A673 (cell line): ENCODE data around the gene TASOR2. TPM values are rescaled to one million over a fixed set of nuclear protein-coding genes. Genes with fewer than 3 reads are reported as not detected.

Experiments used
- Bru-seq: library from RNA; stranded (reverse); fragments of 400-500 nt; gene quantifications from one replicate; lab custom pipeline; 2021; lab: Mats Ljungman, UMichigan
- BruChase-seq, 2 experiments: library from RNA; stranded (reverse); fragments of 400-500 nt; gene quantifications; one replicate each; lab custom pipeline; 2021; lab: Mats Ljungman, UMichigan
- BruUV-seq: library from RNA; stranded (reverse); fragments of 400-500 nt; replicated peaks from 2 replicates; lab custom pipeline; 2021; lab: Mats Ljungman, UMichigan
- CTCF ChIA-PET: fragments of 300-600 bp; sonication (Branson Sonifier 250); formaldehyde crosslinking; loops from one replicate; lab custom pipeline; 2022; ENCODE audit warnings: antibody characterized with exemption; lab: Charles Lee
- POLR2A ChIA-PET: fragments of 300-600 bp; sonication (Branson Sonifier 250); formaldehyde crosslinking; loops from one replicate; lab custom pipeline; 2022; ENCODE audit warnings: antibody characterized with exemption; ENCODE audit not compliant: low non-redundant PET; lab: Charles Lee
- DNase-seq: peaks from one replicate; pipeline ENCODE4 v3.0.0-alpha.2; 2015; ENCODE audit warnings: low spot score
- H3K27ac ChIP-seq: fragments of 200-600 bp; sonication (generic); 2 replicates; pipeline ENCODE4 v1.5.1; 2016; ENCODE audit warnings: mixed run types, low read depth, mild to moderate bottlenecking, mixed read lengths, antibody characterized with exemption, low read length; ENCODE audit not compliant: poor library complexity, severe bottlenecking
- H3K27me3 ChIP-seq: fragments of 200-600 bp; sonication (generic); replicated peaks from 2 replicates; pipeline ENCODE4 v1.6.1; 2017; ENCODE audit warnings: mixed run types, low read depth, mild to moderate bottlenecking, mixed read lengths, antibody characterized with exemption, low read length; ENCODE audit not compliant: insufficient read depth, poor library complexity
- H3K36me3 ChIP-seq: fragments of 200-600 bp; sonication (generic); 2 replicates; pipeline ENCODE4 v1.6.1; 2016; ENCODE audit warnings: mixed run types, mild to moderate bottlenecking, mixed read lengths, antibody characterized with exemption, low read length; ENCODE audit not compliant: insufficient read depth, poor library complexity, severe bottlenecking
- H3K4me1 ChIP-seq: fragments of 200-600 bp; sonication (generic); 2 replicates; pipeline ENCODE4 v1.6.1; 2017; ENCODE audit warnings: mixed run types, mild to moderate bottlenecking, mixed read lengths, antibody characterized with exemption, low read length; ENCODE audit not compliant: insufficient read depth, poor library complexity, severe bottlenecking
- H3K4me3 ChIP-seq: fragments of 200-600 bp; sonication (generic); 2 replicates; pipeline ENCODE4 v1.5.1; 2016; ENCODE audit warnings: low read depth, mixed run types, mild to moderate bottlenecking, mixed read lengths, low read length; ENCODE audit not compliant: poor library complexity, severe bottlenecking
- H3K9me3 ChIP-seq: fragments of 200-600 bp; sonication (generic); 2 replicates; pipeline ENCODE4 v1.6.1; 2016; ENCODE audit warnings: mixed run types, low read depth, mild to moderate bottlenecking, mixed read lengths, antibody characterized with exemption, low read length; ENCODE audit not compliant: poor library complexity, severe bottlenecking
- EZH2 ChIP-seq: fragments of 200-600 bp; sonication (generic); IDR thresholded peaks from 2 replicates; pipeline ENCODE4 v1.6.1; 2017; ENCODE audit warnings: borderline replicate concordance, low read depth, mild to moderate bottlenecking, mixed read lengths, antibody characterized with exemption, low read length; ENCODE audit not compliant: poor library complexity, severe bottlenecking
- intact Hi-C: fragments of 100-400 bp; cut with micrococcal nuclease; formaldehyde crosslinking; loops from one replicate; pipeline ENCODE4 v1.10.0; 2022; ENCODE audit not compliant: unreplicated experiment
- long read RNA-seq: library from polyadenylated mRNA; stranded (forward); transcript quantifications from one replicate; pipeline ENCODE4 v2.0.0, GENCODE V29; 2022
- total RNA-seq: library from RNA; stranded (reverse); gene quantifications from 2 replicates; pipeline ENCODE4 v1.2.3, GENCODE V29; 2021
- TF ChIP-seq, protein P1 (sequence below): fragments of 300-800, 200-600 bp; sonication (generic); conservative IDR thresholded peaks from 2 replicates; pipeline ENCODE4 v1.5.1; 2017; ENCODE audit warnings: low read depth, mild to moderate bottlenecking, antibody characterized with exemption, low read length, moderate library complexity, mixed read lengths

Gene TASOR2, protein sequence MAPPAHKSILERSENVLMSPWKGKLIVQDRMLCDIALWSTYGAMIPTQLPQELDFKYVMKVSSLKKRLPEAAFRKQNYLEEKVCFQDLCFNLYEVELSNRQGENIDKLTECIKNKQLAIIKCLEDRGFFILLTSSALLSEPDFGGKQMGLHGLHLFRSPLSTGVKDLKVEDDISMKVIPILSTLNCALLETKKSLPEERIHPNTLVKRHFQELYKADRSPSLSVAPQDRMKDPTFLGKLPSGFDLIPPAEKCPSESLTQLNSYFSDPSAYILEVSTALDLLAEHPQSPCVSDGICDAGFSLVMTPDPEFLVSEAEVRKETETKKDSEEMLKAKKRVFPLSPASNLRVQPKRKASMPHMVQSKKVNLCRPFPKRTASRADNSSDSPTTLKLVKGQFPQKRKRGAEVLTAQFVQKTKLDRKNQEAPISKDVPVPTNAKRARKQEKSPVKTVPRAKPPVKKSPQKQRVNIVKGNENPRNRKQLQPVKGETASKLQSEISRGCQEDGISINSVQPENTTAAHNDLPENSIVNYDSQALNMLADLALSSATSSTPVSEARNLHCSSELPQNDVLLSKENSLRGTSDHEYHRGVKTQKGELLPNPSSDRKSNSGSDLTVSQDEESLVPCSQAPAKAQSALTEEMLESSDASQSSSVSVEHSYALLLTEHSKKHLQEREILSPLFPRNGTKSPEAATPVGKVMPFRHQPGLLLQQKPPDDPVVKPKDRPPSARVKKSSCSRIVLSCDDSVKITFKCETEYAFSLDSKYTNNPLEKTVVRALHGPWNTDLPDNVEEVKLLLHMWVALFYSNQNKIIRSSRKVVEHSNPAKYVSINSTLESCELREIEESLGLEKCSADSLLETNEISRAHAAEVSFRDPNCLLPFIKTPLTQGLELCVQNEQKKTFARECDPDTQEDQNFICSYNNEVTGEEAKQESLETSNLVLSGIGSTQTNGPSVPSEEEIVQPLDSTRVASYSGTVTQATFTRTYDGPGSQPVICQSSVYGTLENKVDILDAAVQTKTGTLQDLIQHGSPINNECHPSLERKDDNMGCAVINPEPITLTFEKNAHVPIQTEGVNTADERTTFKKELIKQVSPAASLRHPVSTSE (N-terminal part only)
- total RNA-seq: 82.5 and 94.5 TPM in 2 replicates
- percentile 90 among the genes with signal in this experiment for Bru-seq, nascent RNA
- percentile 96 among the genes with signal in this experiment for BruChase-seq, experiment 1, labeled RNA remaining after a 2-hour chase
- percentile 95 among the genes with signal in this experiment for BruChase-seq, experiment 2, labeled RNA remaining after a 6-hour chase
- long read RNA-seq, partial matches to known transcripts: 31 of 44 reads
- long read RNA-seq, other reads (novel, unspliced or antisense): 13 of 44 reads

GRCh38 chr10:5684318-5684970 lies at the start of gene TASOR2:
Gene TASOR2, plus strand, starts transcription at chr10:5684838. Its CDS starts 35,805 bp downstream, at chr10:5720643.
- POLR2A ChIA-PET: no interaction called here
- no peaks in the 10 kb centered on the region for H3K27me3 ChIP-seq
- peak within 1 kb of the TSS; percentile 86 for H3K27ac ChIP-seq
- peaks cover 11% of the 10 kb centered on the region for H3K4me1 ChIP-seq
- no peaks in the 10 kb centered on the region for H3K36me3 ChIP-seq
- H3K9me3 ChIP-seq: no peaks in the 10 kb centered on the region
- CTCF ChIA-PET: no interaction called here
- BruUV-seq: no TSS peak
- peak within 1 kb of the TSS; percentile 98 for H3K4me3 ChIP-seq
- intact Hi-C loops: no loop called here
- TF ChIP-seq EZH2: no peak
- TF ChIP-seq, protein P1, sequence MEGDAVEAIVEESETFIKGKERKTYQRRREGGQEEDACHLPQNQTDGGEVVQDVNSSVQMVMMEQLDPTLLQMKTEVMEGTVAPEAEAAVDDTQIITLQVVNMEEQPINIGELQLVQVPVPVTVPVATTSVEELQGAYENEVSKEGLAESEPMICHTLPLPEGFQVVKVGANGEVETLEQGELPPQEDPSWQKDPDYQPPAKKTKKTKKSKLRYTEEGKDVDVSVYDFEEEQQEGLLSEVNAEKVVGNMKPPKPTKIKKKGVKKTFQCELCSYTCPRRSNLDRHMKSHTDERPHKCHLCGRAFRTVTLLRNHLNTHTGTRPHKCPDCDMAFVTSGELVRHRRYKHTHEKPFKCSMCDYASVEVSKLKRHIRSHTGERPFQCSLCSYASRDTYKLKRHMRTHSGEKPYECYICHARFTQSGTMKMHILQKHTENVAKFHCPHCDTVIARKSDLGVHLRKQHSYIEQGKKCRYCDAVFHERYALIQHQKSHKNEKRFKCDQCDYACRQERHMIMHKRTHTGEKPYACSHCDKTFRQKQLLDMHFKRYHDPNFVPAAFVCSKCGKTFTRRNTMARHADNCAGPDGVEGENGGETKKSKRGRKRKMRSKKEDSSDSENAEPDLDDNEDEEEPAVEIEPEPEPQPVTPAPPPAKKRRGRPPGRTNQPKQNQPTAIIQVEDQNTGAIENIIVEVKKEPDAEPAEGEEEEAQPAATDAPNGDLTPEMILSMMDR: no peak
- peak; percentile 98 for DNase-seq

DNA sequence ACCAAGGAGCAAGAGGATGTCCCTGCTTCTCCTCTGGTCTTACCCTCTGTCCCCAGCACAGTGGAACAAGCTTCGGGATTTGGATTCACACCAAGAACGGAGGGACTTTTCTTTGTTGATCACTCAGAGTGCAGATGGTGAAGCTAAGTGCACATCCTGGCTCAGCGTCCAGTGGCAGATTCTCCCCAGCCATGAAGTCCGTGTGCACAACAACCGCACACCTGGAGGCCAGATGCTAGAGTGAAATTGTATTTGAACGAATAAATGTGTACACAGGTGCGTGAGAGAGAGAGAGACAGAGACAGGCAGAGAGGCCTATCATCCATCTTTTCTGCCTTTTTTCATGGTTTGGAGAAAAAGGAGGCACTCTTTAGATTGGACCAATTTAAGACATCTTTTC lies 49.7 kb upstream of the TASOR2 start:
- CTCF ChIA-PET: no interaction called here
- intact Hi-C loops: no loop called here
- no peak for DNase-seq
- POLR2A ChIA-PET: no interaction called here
- no TSS peak for BruUV-seq
- Histone ChIP-seq H3K9me3 (no peaks in the 10 kb centered on the region), H3K36me3 (no peaks in the 10 kb centered on the region), H3K27ac (no peak overlapping the region), H3K4me1 (no peaks in the 10 kb centered on the region), H3K27me3 (no peaks in the 10 kb centered on the region), H3K4me3 (no peak overlapping the region)
- TF ChIP-seq, protein P1: no peak
